Measurements from ENCODE around the gene ACTL10. TPM values are rescaled to one million over a fixed set of nuclear protein-coding genes. Genes with fewer than 3 reads are reported as not detected.

Gene ACTL10
- total RNA-seq, 1 donor from 2014 or later, result 3.6 TPM

DNA sequence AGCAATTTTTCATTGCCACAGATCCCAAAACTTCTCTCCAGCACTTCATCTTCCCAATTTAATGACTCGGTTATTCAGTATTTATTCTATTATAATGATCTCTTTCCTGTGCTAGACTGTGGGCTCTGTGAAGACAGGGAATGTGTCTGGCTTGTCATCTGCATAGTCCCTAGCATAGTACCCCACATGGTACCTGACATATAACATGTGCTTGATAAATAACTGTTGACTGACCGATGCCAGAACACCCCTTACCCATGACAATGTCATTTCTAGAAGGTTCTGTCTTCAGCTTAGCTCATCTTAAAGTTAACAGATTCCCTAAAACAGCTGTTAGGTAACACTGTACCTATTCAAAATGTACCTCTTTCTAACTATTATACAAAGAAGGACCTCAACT, 49.8 kb downstream of the ACTL10 start:
- Histone ChIP-seq H3K36me3 (ENCODE audit: control insufficient read depth, insufficient read depth, low read length) (no peaks in the 10 kb centered on the region), H3K27me3 (ENCODE audit: control insufficient read depth, insufficient read depth, low read length) (no peaks in the 10 kb centered on the region), H3K4me3 (ENCODE audit: low read depth, low read length) (no peak overlapping the region)
- no peak for DNase-seq (ENCODE audit: low read depth)
- TF ChIP-seq, protein P1, sequence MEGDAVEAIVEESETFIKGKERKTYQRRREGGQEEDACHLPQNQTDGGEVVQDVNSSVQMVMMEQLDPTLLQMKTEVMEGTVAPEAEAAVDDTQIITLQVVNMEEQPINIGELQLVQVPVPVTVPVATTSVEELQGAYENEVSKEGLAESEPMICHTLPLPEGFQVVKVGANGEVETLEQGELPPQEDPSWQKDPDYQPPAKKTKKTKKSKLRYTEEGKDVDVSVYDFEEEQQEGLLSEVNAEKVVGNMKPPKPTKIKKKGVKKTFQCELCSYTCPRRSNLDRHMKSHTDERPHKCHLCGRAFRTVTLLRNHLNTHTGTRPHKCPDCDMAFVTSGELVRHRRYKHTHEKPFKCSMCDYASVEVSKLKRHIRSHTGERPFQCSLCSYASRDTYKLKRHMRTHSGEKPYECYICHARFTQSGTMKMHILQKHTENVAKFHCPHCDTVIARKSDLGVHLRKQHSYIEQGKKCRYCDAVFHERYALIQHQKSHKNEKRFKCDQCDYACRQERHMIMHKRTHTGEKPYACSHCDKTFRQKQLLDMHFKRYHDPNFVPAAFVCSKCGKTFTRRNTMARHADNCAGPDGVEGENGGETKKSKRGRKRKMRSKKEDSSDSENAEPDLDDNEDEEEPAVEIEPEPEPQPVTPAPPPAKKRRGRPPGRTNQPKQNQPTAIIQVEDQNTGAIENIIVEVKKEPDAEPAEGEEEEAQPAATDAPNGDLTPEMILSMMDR (IDR thresholded peaks at IDR 0.05; ENCODE audit: insufficient read depth, low read length, poor library complexity, severe bottlenecking), result no peak

Other genes with a start within 250 kb of the ACTL10 start
- 13.7 and 15.1 TPM in 2 replicates for gene SNTA1, start 223.2 kb upstream of the ACTL10 start, total RNA-seq
- 11.6 and 13.4 TPM in 2 replicates for gene CBFA2T2, start 176.8 kb upstream of the ACTL10 start, total RNA-seq
- gene C20orf144, start 4.6 kb upstream of the ACTL10 start, total RNA-seq, result not detected in 2 replicates
- 17.5 and 20.6 TPM in 2 replicates for gene NECAB3, start 7.5 kb downstream of the ACTL10 start, total RNA-seq
- gene E2F1, start 19.4 kb downstream of the ACTL10 start, total RNA-seq, result 3.2 and 4.1 TPM in 2 replicates
- 3.9 and 8.1 TPM in 2 replicates for gene PXMP4, start 53.4 kb downstream of the ACTL10 start, total RNA-seq
- 1.2 and 2.3 TPM in 2 replicates for gene ZNF341, start 65.1 kb downstream of the ACTL10 start, total RNA-seq
- gene CHMP4B, start 144.4 kb downstream of the ACTL10 start, total RNA-seq, result 59.2 and 65.7 TPM in 2 replicates

Data from kidney epithelial cell (primary cell).